ENCODE results near the gene MPHOSPH10. TPM values are rescaled to one million over a fixed set of nuclear protein-coding genes. Genes with fewer than 3 reads are reported as not detected.

MPHOSPH10 gene
- total RNA-seq, 2 donors from 2014 or later, result 14.0 to 17.3 TPM

- no peak for TF ChIP-seq CTCF (IDR thresholded peaks at IDR 0.05)
- Histone ChIP-seq H3K4me3 (no peak overlapping the region), H3K36me3 (peaks cover 32% of the 10 kb centered on the region), H3K9me3 (no peaks in the 10 kb centered on the region), H3K4me1 (no peaks in the 10 kb centered on the region), H3K27ac (no peak overlapping the region), H3K27me3 (no peaks in the 10 kb centered on the region)
- DNase-seq (ENCODE audit: low spot score), result no peak
These were observed 16.6 kb upstream of the MPHOSPH10 start for GRCh38 chr2:71113843-71114242.

GRCh38 chr2:71117063-71117462 lies 13.4 kb upstream of the MPHOSPH10 start:
- no peak for DNase-seq (ENCODE audit: low spot score)
- TF ChIP-seq CTCF (IDR thresholded peaks at IDR 0.05), result no peak
- H3K9me3 ChIP-seq, result no peaks in the 10 kb centered on the region
- peaks cover 27% of the 10 kb centered on the region for H3K36me3 ChIP-seq
- H3K4me3 ChIP-seq, result no peak overlapping the region
- no peaks in the 10 kb centered on the region for H3K4me1 ChIP-seq
- no peaks in the 10 kb centered on the region for H3K27me3 ChIP-seq
- H3K27ac ChIP-seq, result no peak overlapping the region

- Histone ChIP-seq H3K27ac (no peak overlapping the region), H3K4me3 (no peak overlapping the region), H3K36me3 (peaks cover 24% of the 10 kb centered on the region), H3K27me3 (no peaks in the 10 kb centered on the region), H3K9me3 (no peaks in the 10 kb centered on the region), H3K4me1 (no peaks in the 10 kb centered on the region)
- no peak for DNase-seq (ENCODE audit: low spot score)
- TF ChIP-seq CTCF (IDR thresholded peaks at IDR 0.05), result no peak
These were observed 10.2 kb upstream of the MPHOSPH10 start for GRCh38 chr2:71120195-71120594.

- no peaks in the 10 kb centered on the region for H3K9me3 ChIP-seq
- no peak overlapping the region for H3K27ac ChIP-seq
- no peak overlapping the region for H3K4me3 ChIP-seq
- no peaks in the 10 kb centered on the region for H3K4me1 ChIP-seq
- DNase-seq (ENCODE audit: low spot score), result no peak
- H3K36me3 ChIP-seq, result peaks cover 19% of the 10 kb centered on the region
- TF ChIP-seq CTCF (IDR thresholded peaks at IDR 0.05), result no peak
- no peaks in the 10 kb centered on the region for H3K27me3 ChIP-seq
These were observed 9.0 kb upstream of the MPHOSPH10 start for GRCh38 chr2:71121479-71121878.

GRCh38 chr2:71122387-71123298 lies 7.8 kb upstream of the MPHOSPH10 start:
- H3K4me1 ChIP-seq, result peaks cover 0 to 4% of the 10 kb centered on the region in 2 donors
- no peaks in the 10 kb centered on the region for H3K9me3 ChIP-seq
- H3K36me3 ChIP-seq, result peaks cover 12% of the 10 kb centered on the region
- no peak for DNase-seq (ENCODE audit: low spot score)
- TF ChIP-seq CTCF (IDR thresholded peaks at IDR 0.05), result no peak
- H3K4me3 ChIP-seq, result no peak overlapping the region
- no peaks in the 10 kb centered on the region for H3K27me3 ChIP-seq
- H3K27ac ChIP-seq, result no peak overlapping the region
